ENCODE data around the gene SPECC1L. TPM values are rescaled to one million over a fixed set of nuclear protein-coding genes. Genes with fewer than 3 reads are reported as not detected.

Gene SPECC1L
- total RNA-seq, 2 donors from 2014 or later, result 70.0 to 114 TPM

- peak overlapping the region in 1 of 2 donors; percentile 27 for H3K27ac Mint-ChIP-seq
These were observed 140.8 kb downstream of the SPECC1L start for GRCh38 chr22:24411256-24412004.

DNA sequence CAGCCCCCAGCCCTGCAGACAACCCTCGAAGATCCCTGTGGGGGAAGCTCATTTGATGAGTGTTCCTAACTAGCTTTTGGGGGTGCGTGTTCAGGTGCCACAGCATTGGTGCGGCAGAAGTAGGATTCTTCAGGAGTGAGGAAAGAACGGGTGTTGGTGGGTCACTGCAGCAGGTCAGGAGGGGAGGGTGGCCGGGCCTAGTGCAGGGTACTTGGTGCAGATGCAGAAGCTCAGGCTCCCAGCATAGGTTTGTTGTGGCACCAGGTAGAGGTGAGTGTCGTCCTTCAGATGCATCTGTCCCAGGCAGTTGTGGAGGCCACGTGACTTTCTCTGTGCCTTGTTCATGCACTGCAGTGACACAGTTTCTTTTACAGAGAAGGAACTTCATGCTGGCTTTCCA lies 141.6 kb downstream of the SPECC1L start:
- ATAC-seq, result no peak
- no peaks in the 10 kb centered on the region for H3K36me3 Mint-ChIP-seq

More at GRCh38 chr22:24411256-24412004, 140.8 kb downstream of the SPECC1L start:
- H3K4me1 Mint-ChIP-seq (ENCODE audit: low read depth in 2 of 2), result peaks cover 35 to 37% of the 10 kb centered on the region in 2 donors
- peak overlapping the region; percentile 32 for H3K4me3 Mint-ChIP-seq
- H3K9me3 Mint-ChIP-seq, result no peaks in the 10 kb centered on the region
- ATAC-seq, result no peak
- H3K27me3 Mint-ChIP-seq, result no peaks in the 10 kb centered on the region
- H3K36me3 Mint-ChIP-seq, result no peaks in the 10 kb centered on the region
- DNase-seq (ENCODE audit: low spot score), result no peak

GRCh38 chr22:24413271-24413670 lies 142.6 kb downstream of the SPECC1L start:
- Mint-ChIP-seq H3K4me3 (no peak overlapping the region), H3K4me1 (ENCODE audit: low read depth in 2 of 2) (peaks cover 17 to 19% of the 10 kb centered on the region in 2 donors), H3K9me3 (no peaks in the 10 kb centered on the region), H3K27ac (peak overlapping the region in 1 of 2 donors; percentile 23), H3K36me3 (no peaks in the 10 kb centered on the region), H3K27me3 (no peaks in the 10 kb centered on the region)
- ATAC-seq, result no peak
- no peak for DNase-seq (ENCODE audit: low spot score)

More for the DNA sequence above, 141.6 kb downstream of the SPECC1L start:
- Mint-ChIP-seq H3K4me1 (ENCODE audit: low read depth in 2 of 2) (peaks cover 27 to 29% of the 10 kb centered on the region in 2 donors), H3K4me3 (no peak overlapping the region), H3K9me3 (no peaks in the 10 kb centered on the region), H3K27me3 (no peaks in the 10 kb centered on the region), H3K27ac (peak overlapping the region in 1 of 2 donors; percentile 27)
- no peak for DNase-seq (ENCODE audit: low spot score)

DNA sequence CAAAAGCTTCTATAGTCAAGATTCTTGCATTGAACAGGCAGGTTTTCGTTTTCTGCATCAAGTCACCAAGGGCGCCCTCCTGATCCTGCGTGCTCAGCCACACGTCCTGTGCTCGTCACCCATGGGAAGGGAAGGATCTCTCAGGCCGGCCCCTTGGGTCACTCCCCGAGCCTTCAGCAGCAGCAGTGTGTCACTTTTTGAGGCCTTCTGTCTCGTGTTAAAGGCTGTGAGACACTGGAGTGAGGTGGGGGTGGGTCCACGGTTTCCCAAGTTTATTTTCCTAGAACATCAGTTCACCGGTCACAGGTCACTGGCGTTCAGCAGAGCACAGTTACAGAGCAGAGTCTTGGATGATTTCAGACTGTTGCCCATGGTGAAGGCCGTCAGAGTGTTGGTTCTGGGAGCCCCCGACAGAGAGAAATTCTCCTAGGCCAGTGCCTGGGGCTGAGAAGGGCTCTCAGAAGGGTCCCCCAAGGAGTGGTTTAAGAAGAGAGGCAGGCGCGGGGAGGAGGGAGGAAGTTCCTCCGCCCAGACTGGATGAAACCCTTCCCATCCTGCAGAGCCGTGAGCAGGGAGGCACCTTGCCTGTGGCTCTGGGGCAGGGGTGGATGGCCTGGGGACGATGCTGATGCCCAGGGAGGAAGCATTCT lies 143.2 kb downstream of the SPECC1L start:
- H3K4me1 Mint-ChIP-seq (ENCODE audit: low read depth in 2 of 2), result peaks cover 16 to 19% of the 10 kb centered on the region in 2 donors
- ATAC-seq (no peak), DNase-seq (ENCODE audit: low spot score) (no peak)
- no peaks in the 10 kb centered on the region for H3K9me3 Mint-ChIP-seq
- H3K36me3 Mint-ChIP-seq, result no peaks in the 10 kb centered on the region
- H3K4me3 Mint-ChIP-seq, result no peak overlapping the region
- H3K27me3 Mint-ChIP-seq, result no peaks in the 10 kb centered on the region
- H3K27ac Mint-ChIP-seq, result no peak overlapping the region

DNA sequence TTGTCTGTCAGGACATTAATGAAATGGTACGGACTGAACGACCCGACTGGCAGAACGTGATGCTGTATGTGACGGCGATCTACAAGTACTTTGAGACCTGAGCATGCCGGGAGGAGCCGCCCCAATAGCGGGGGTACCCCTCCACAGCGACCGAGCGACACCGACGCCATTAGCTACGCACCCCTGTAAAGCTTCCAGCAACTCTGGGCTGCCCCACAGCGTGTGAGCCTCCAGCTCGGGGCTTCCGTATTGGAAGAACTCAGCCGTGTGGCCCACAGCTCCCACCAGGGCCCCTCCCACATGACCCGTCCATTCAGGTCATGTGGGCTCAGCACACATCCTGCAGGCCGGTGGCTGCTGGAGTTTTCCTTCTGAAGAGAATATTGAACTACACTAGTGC lies 143.9 kb downstream of the SPECC1L start:
- Mint-ChIP-seq H3K27ac (no peak overlapping the region), H3K27me3 (no peaks in the 10 kb centered on the region)

DNA sequence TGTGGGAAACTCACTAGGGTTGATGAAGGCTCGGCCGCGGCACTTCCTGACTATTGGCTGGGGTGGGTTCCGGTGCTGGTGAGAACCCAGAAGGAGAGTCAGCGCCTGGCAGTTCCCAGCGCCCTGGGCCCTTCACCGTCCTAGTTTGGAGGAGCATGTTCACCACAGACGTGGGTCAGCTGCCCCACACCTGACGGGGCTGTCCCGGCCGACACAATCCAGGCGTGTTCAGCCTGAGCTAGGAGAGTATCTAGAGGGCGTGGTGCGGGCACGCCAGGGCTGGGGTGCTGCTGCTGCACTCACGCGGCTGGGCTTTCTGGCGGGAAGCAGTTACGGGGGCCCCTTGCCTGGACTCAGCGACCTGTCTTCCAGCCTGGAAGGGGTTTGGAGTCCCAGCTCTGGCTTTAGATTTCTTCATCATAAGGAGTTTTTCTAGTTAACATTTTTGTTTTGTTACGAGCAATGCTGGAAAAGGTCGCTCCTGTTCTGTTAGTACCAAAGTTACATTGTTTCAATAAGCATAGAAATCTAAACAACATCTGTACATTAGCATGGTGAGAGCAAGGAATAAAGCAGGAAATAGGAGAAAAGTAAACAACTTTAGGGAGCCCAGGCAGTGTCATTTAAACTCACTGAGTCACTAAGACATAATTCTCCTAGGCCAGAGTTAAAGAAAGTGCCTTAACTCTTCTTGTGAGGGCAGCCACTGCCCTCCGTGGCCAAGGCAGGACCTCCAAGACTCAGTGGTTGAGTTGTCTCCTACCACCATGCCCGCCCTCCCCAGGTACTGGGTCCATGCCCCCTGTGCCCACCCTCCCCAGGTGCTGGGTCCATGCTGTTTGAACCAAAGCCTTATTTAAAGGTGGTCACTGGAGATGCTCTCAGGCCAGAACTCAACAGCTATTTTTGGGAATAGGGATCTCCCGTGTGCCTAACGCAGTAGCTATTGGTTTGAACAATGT lies 144.6 kb downstream of the SPECC1L start:
- Mint-ChIP-seq H3K36me3 (no peaks in the 10 kb centered on the region), H3K27ac (no peak overlapping the region), H3K27me3 (no peaks in the 10 kb centered on the region), H3K9me3 (no peaks in the 10 kb centered on the region), H3K4me3 (no peak overlapping the region), H3K4me1 (ENCODE audit: low read depth in 2 of 2) (peaks cover 4 to 9% of the 10 kb centered on the region in 2 donors)
- ATAC-seq, result no peak
- no peak for DNase-seq (ENCODE audit: low spot score)

More for the DNA sequence above, 143.9 kb downstream of the SPECC1L start:
- Mint-ChIP-seq H3K4me1 (ENCODE audit: low read depth in 2 of 2) (peaks cover 11 to 15% of the 10 kb centered on the region in 2 donors), H3K4me3 (no peak overlapping the region), H3K36me3 (no peaks in the 10 kb centered on the region), H3K9me3 (no peaks in the 10 kb centered on the region)
- ATAC-seq, result no peak
- DNase-seq (ENCODE audit: low spot score), result no peak

- H3K27ac Mint-ChIP-seq, result no peak overlapping the region
- no peak for ATAC-seq
- H3K27me3 Mint-ChIP-seq, result no peaks in the 10 kb centered on the region
- H3K4me3 Mint-ChIP-seq, result no peak overlapping the region
- H3K36me3 Mint-ChIP-seq, result no peaks in the 10 kb centered on the region
- no peak for DNase-seq (ENCODE audit: low spot score)
- peaks cover 0 to 4% of the 10 kb centered on the region in 2 donors for H3K4me1 Mint-ChIP-seq (ENCODE audit: low read depth in 2 of 2)
- H3K9me3 Mint-ChIP-seq, result no peaks in the 10 kb centered on the region
These were observed 145.5 kb downstream of the SPECC1L start for GRCh38 chr22:24416095-24416494.

GRCh38 chr22:24416611-24417010 lies 146.0 kb downstream of the SPECC1L start:
- Mint-ChIP-seq H3K27ac (peak overlapping the region in 1 of 2 donors; percentile 37), H3K4me3 (no peak overlapping the region), H3K4me1 (ENCODE audit: low read depth in 2 of 2) (peaks cover 0 to 4% of the 10 kb centered on the region in 2 donors), H3K36me3 (no peaks in the 10 kb centered on the region), H3K27me3 (no peaks in the 10 kb centered on the region), H3K9me3 (no peaks in the 10 kb centered on the region)
- ATAC-seq (no peak), DNase-seq (ENCODE audit: low spot score) (no peak)

GRCh38 chr22:24417200-24417599 lies 146.6 kb downstream of the SPECC1L start:
- H3K4me3 Mint-ChIP-seq, result no peak overlapping the region
- no peaks in the 10 kb centered on the region for H3K27me3 Mint-ChIP-seq
- no peak for DNase-seq (ENCODE audit: low spot score)
- H3K36me3 Mint-ChIP-seq, result no peaks in the 10 kb centered on the region
- H3K9me3 Mint-ChIP-seq, result no peaks in the 10 kb centered on the region
- no peak for ATAC-seq
- H3K4me1 Mint-ChIP-seq (ENCODE audit: low read depth in 2 of 2), result peaks cover 0 to 4% of the 10 kb centered on the region in 2 donors
- peak overlapping the region in 1 of 2 donors; percentile 37 for H3K27ac Mint-ChIP-seq

DNA sequence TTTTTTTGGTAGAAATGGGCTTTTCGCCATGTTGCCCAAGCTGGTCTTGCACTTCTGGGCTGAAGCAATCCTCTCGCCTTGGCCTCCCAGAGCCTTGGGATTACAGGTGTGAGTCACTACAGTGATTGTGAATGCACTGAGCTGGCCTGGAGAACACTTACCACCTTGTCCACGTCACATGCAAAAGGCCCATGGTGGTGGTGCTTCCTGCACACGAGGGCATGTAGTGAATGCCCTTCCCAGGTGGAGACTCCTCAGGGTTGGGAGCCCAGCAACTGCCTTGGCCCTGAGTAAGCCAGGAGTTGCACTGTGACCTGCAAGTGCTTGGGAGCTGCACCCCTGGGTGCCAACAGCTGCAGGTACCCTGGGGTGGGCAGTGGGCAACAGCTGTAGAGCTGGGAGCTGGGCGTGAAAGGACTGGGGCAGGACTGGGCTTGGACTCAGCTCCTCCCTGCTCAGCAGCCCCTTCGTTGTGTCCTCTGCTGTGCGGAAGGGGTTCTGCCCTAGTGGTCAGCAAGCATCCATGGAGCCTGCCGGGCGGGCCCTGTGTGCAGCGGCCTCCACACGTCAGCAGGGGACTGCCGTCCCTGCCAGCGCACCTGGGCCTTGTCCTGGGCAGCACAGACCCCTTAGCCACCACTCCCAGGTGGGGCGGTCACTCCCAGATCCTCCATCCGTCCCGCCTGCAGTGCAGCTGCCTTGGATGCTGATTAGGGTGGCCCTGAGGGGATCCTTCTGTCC lies 147.4 kb downstream of the SPECC1L start:
- peaks cover 5 to 9% of the 10 kb centered on the region in 2 donors for H3K4me1 Mint-ChIP-seq (ENCODE audit: low read depth in 2 of 2)
- H3K36me3 Mint-ChIP-seq, result no peaks in the 10 kb centered on the region
- no peaks in the 10 kb centered on the region for H3K9me3 Mint-ChIP-seq
- DNase-seq (ENCODE audit: low spot score) (no peak), ATAC-seq (no peak)
- H3K4me3 Mint-ChIP-seq, result no peak overlapping the region
- H3K27me3 Mint-ChIP-seq, result no peaks in the 10 kb centered on the region
- H3K27ac Mint-ChIP-seq, result no peak overlapping the region

- Mint-ChIP-seq H3K27ac (peak overlapping the region in 1 of 2 donors; percentile 19), H3K36me3 (no peaks in the 10 kb centered on the region), H3K4me1 (ENCODE audit: low read depth in 2 of 2) (peaks cover 5 to 11% of the 10 kb centered on the region in 2 donors), H3K27me3 (no peaks in the 10 kb centered on the region), H3K4me3 (no peak overlapping the region), H3K9me3 (no peaks in the 10 kb centered on the region)
- ATAC-seq (no peak), DNase-seq (ENCODE audit: low spot score) (no peak)
These were observed 148.3 kb downstream of the SPECC1L start for GRCh38 chr22:24418786-24419474.

- H3K27me3 Mint-ChIP-seq, result no peaks in the 10 kb centered on the region
- H3K9me3 Mint-ChIP-seq, result no peaks in the 10 kb centered on the region
- H3K4me1 Mint-ChIP-seq (ENCODE audit: low read depth in 2 of 2), result peaks cover 5 to 11% of the 10 kb centered on the region in 2 donors
- peak overlapping the region in 1 of 2 donors; percentile 19 for H3K27ac Mint-ChIP-seq
- no peak for ATAC-seq
- DNase-seq (ENCODE audit: low spot score), result no peak
- no peak overlapping the region for H3K4me3 Mint-ChIP-seq
- H3K36me3 Mint-ChIP-seq, result no peaks in the 10 kb centered on the region
These were observed 148.8 kb downstream of the SPECC1L start for GRCh38 chr22:24419475-24419850.

Data from natural killer cell treated with Interleukin-12 subunit alpha and Interleukin-12 subunit beta and Interleukin-15 and Interleukin-18, amount 100 ng/mL, for 72 hours (primary cell).